NCI-H82 treated with DMSO at 0.1 percent for 48 hours (cell line): ENCODE results near the gene PSENEN.
"Not testable (repeated sequence)": the region's sequence is repeated elsewhere in the genome, so short reads cannot be mapped to it uniquely, and the experiment has no call there.

Experiments used
- DNase-seq: peaks from one replicate; lab custom pipeline; 2025; ENCODE audit not compliant: unreplicated experiment; lab: John Stamatoyannopoulos, UW

Gene PSENEN

GRCh38 chr19:35718345-35719041, 27.0 kb upstream of the PSENEN start:
- no peak for DNase-seq

- no peak for DNase-seq
Observed at GRCh38 chr19:35719402-35720162, 25.9 kb upstream of the PSENEN start.

GRCh38 chr19:35720163-35720524, 25.3 kb upstream of the PSENEN start:
- DNase-seq = no peak

- DNase-seq = no peak
Observed at GRCh38 chr19:35720648-35721047, 24.8 kb upstream of the PSENEN start.

GRCh38 chr19:35721374-35721773, 24.1 kb upstream of the PSENEN start:
- DNase-seq = no peak

GRCh38 chr19:35722461-35722860, 23.0 kb upstream of the PSENEN start:
- no peak for DNase-seq

- DNase-seq = no peak
Observed at GRCh38 chr19:35722897-35723296, 22.6 kb upstream of the PSENEN start.

- DNase-seq = no peak
Observed at GRCh38 chr19:35723671-35724070, 21.8 kb upstream of the PSENEN start.

GRCh38 chr19:35724132-35724531, 21.3 kb upstream of the PSENEN start:
- DNase-seq = not testable (repeated sequence)

GRCh38 chr19:35724560-35724959, 20.9 kb upstream of the PSENEN start:
- no peak for DNase-seq

GRCh38 chr19:35725216-35725861, 20.1 kb upstream of the PSENEN start:
- no peak for DNase-seq

- DNase-seq = no peak
Observed at GRCh38 chr19:35727053-35727955, 18.1 kb upstream of the PSENEN start.

- no peak for DNase-seq
Observed at GRCh38 chr19:35727956-35728706, 17.3 kb upstream of the PSENEN start.

- no peak for DNase-seq
Observed at GRCh38 chr19:35729021-35729420, 16.4 kb upstream of the PSENEN start.

GRCh38 chr19:35729763-35730162, 15.7 kb upstream of the PSENEN start:
- DNase-seq = no peak

- DNase-seq = no peak
Observed at GRCh38 chr19:35730326-35730725, 15.1 kb upstream of the PSENEN start.

GRCh38 chr19:35731353-35731752, 14.1 kb upstream of the PSENEN start:
- DNase-seq = no peak

- no peak for DNase-seq
Observed at GRCh38 chr19:35731779-35732405, 13.6 kb upstream of the PSENEN start.

GRCh38 chr19:35732540-35733179, 12.8 kb upstream of the PSENEN start:
- DNase-seq = no peak
